K562 (cell line): ENCODE measurements around the gene ZCCHC14.

Experiments
- EP300 ChIP-seq: IDR thresholded peaks from 2 replicates; pipeline ENCODE4 v1.6.1; 2012; ENCODE audit warnings: low read length, improper control_type of control experiment
- FOS ChIP-seq: IDR thresholded peaks from 3 replicates; pipeline ENCODE4 v1.6.1; 2011; ENCODE audit not compliant: insufficient read length; ENCODE audit errors: extremely low read depth
- HDAC2 ChIP-seq: fragments of 450-650 bp; IDR thresholded peaks from 2 replicates; pipeline ENCODE4 v1.6.1; 2016; ENCODE audit warnings: mild to moderate bottlenecking
- MTA3 ChIP-seq: fragments of 450-650 bp; formaldehyde crosslinking; IDR thresholded peaks from 2 replicates; pipeline ENCODE4 v1.6.1; 2017; ENCODE audit warnings: mild to moderate bottlenecking, borderline replicate concordance
- SNAPC5 ChIP-seq: fragments of 250-450 bp; sonication (Bioruptor Pico); IDR thresholded peaks from 2 replicates; pipeline ENCODE4 v1.8.0; 2021; ENCODE audit warnings: moderate library complexity, mild to moderate bottlenecking, inconsistent platforms
- TF ChIP-seq, protein P1 (sequence below), 2 experiments: fragments of 200-800 bp in 1 of 2; sonication (Bioruptor generic) in 1 of 2; sonication (generic) in 1 of 2; formaldehyde crosslinking in 1 of 2; IDR thresholded peaks in 1 of 2; conservative IDR thresholded peaks in 1 of 2; 2 replicates each; pipeline versions ENCODE4 v1.5.0 to v1.6.1; 2016 to 2020; ENCODE audit warnings: missing compliant biosample characterization in 1 of 2, missing genetic modification characterization in 1 of 2, missing genetic modification reagents in 1 of 2
- TF ChIP-seq, protein P2 (sequence below): fragments of 450-650 bp; conservative IDR thresholded peaks from 2 replicates; pipeline ENCODE4 v1.6.1; 2016; ENCODE audit warnings: missing genetic modification characterization, low read depth, mild to moderate bottlenecking, missing compliant biosample characterization, moderate library complexity

DNA sequence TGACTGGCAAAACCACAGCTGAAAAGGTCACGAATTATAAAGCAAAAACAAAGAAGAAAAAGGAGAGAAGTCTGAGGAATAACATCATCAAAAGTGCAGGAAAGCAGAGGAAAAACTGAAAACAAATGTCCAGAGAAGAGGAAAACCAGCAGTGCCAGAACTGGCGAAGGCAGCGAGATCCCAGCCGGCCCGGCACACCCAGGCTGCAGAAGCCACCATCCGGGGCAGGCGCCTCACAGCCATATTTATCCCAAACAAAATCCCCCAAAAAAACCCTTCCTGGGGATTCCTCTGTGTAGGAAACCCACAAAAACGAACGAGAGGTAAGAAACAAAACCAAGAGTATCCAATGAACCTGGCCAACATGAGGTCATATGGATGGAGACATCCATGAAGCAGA, 10.6 kb downstream of the ZCCHC14 start:
- TF ChIP-seq HDAC2, result no peak
- no peak for TF ChIP-seq SNAPC5 (CRISPR knock-in tag)
- TF ChIP-seq MTA3, result no peak
- TF ChIP-seq FOS, result no peak
- TF ChIP-seq, protein P1, sequence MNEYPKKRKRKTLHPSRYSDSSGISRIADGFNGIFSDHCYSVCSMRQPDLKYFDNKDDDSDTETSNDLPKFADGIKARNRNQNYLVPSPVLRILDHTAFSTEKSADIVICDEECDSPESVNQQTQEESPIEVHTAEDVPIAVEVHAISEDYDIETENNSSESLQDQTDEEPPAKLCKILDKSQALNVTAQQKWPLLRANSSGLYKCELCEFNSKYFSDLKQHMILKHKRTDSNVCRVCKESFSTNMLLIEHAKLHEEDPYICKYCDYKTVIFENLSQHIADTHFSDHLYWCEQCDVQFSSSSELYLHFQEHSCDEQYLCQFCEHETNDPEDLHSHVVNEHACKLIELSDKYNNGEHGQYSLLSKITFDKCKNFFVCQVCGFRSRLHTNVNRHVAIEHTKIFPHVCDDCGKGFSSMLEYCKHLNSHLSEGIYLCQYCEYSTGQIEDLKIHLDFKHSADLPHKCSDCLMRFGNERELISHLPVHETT (CRISPR knock-in tag; conservative IDR thresholded peaks at IDR 0.05 in 1 of 2, IDR thresholded peaks at IDR 0.05 in 1 of 2), result no peak
- TF ChIP-seq EP300, result no peak
- TF ChIP-seq, protein P2, sequence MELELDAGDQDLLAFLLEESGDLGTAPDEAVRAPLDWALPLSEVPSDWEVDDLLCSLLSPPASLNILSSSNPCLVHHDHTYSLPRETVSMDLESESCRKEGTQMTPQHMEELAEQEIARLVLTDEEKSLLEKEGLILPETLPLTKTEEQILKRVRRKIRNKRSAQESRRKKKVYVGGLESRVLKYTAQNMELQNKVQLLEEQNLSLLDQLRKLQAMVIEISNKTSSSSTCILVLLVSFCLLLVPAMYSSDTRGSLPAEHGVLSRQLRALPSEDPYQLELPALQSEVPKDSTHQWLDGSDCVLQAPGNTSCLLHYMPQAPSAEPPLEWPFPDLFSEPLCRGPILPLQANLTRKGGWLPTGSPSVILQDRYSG (tag), result no peak
